ENCODE data around the gene TMEM170B.

The TMEM170B gene

GRCh38 chr6:11552442-11552841 is 14.9 kb downstream of the TMEM170B start:
- in situ Hi-C loops (cut with MboI; ENCODE audit: low sequenced_read_pairs, unreplicated experiment), result no loop called here
- no peak for DNase-seq (ENCODE audit: low spot score)
- TF ChIP-seq CTCF (IDR thresholded peaks at IDR 0.05; ENCODE audit: borderline replicate concordance, control extremely low read depth, extremely low read depth, insufficient read depth, missing control alignments), result no peak

GRCh38 chr6:11553824-11554223 is 16.3 kb downstream of the TMEM170B start:
- no peak for DNase-seq (ENCODE audit: low spot score)
- no peak for TF ChIP-seq CTCF (IDR thresholded peaks at IDR 0.05; ENCODE audit: borderline replicate concordance, control extremely low read depth, extremely low read depth, insufficient read depth, missing control alignments)
- in situ Hi-C loops (cut with MboI; ENCODE audit: low sequenced_read_pairs, unreplicated experiment), result no loop called here

GRCh38 chr6:11556309-11556708 is 18.8 kb downstream of the TMEM170B start:
- no peak for DNase-seq (ENCODE audit: low spot score)
- in situ Hi-C loops (cut with MboI; ENCODE audit: low sequenced_read_pairs, unreplicated experiment), result no loop called here
- no peak for TF ChIP-seq CTCF (IDR thresholded peaks at IDR 0.05; ENCODE audit: borderline replicate concordance, control extremely low read depth, extremely low read depth, insufficient read depth, missing control alignments)

- no peak for DNase-seq (ENCODE audit: low spot score)
- in situ Hi-C loops (cut with MboI; ENCODE audit: low sequenced_read_pairs, unreplicated experiment), result no loop called here
- no peak for TF ChIP-seq CTCF (IDR thresholded peaks at IDR 0.05; ENCODE audit: borderline replicate concordance, control extremely low read depth, extremely low read depth, insufficient read depth, missing control alignments)
These were observed 26.2 kb downstream of the TMEM170B start for GRCh38 chr6:11563793-11564192.

GRCh38 chr6:11566609-11567008 is 29.1 kb downstream of the TMEM170B start:
- DNase-seq (ENCODE audit: low spot score), result no peak
- in situ Hi-C loops (cut with MboI; ENCODE audit: low sequenced_read_pairs, unreplicated experiment), result no loop called here
- TF ChIP-seq CTCF (IDR thresholded peaks at IDR 0.05; ENCODE audit: borderline replicate concordance, control extremely low read depth, extremely low read depth, insufficient read depth, missing control alignments), result no peak

GRCh38 chr6:11571073-11571472 is 33.5 kb downstream of the TMEM170B start:
- in situ Hi-C loops (cut with MboI; ENCODE audit: low sequenced_read_pairs, unreplicated experiment), result loop anchor here (10.0 kb wide), 2 partner anchors 426 to 616 kb away; no protein-coding TSS in a partner anchor
- DNase-seq (ENCODE audit: low spot score), result no peak
- no peak for TF ChIP-seq CTCF (IDR thresholded peaks at IDR 0.05; ENCODE audit: borderline replicate concordance, control extremely low read depth, extremely low read depth, insufficient read depth, missing control alignments)
